NCI-H2081 (cell line): ENCODE measurements around the gene H19.

ENCODE experiments used
- DNase-seq, 2 experiments: peaks; one replicate each; lab custom pipeline; 2025; lab: John Stamatoyannopoulos, UW

Gene H19

GRCh38 chr11:1946812-1947484, 50.7 kb downstream of the H19 start, which contains the start of gene MRPL23:
MRPL23 (plus strand) TSS chr11:1947332; CDS start chr11:1947363, 31 bp downstream.
- no peak for DNase-seq
